HCT116 (cell line): ENCODE results near the gene TNNC2. TPM values are rescaled to one million over a fixed set of nuclear protein-coding genes. Genes with fewer than 3 reads are reported as not detected.

Experiments
- ATAC-seq: fragments of 200-7000 bp; cut with Tn5 transposase; 2 replicates; pipeline ENCODE4 v1.9.1; 2020; ENCODE audit warnings: mild to moderate bottlenecking, moderate library complexity
- BruUV-seq: library from RNA; stranded (reverse); fragments of 400-500 nt; replicated peaks from 2 replicates; lab custom pipeline; 2021; lab: Mats Ljungman, UMichigan
- CTCF ChIA-PET: fragments of 300-600 bp; sonication (Branson Sonifier 250); formaldehyde crosslinking; loops from one replicate; lab custom pipeline; 2021; ENCODE audit warnings: antibody characterized with exemption; lab: Charles Lee
- POLR2A ChIA-PET: fragments of 300-600, 350-600 bp; sonication (Branson Sonifier 250); formaldehyde crosslinking; loops from one replicate; lab custom pipeline; 2021; ENCODE audit warnings: antibody characterized with exemption; lab: Charles Lee
- RAD21 ChIA-PET, 2 experiments: fragments of 300-600 bp; sonication (Branson Sonifier 250); formaldehyde crosslinking; loops; one replicate each; lab custom pipeline; 2023; ENCODE audit warnings: low total read pairs in 2 of 2; ENCODE audit not compliant: uncharacterized antibody in 2 of 2, unreplicated experiment in 2 of 2, low non-redundant PET in 1 of 2; lab: Charles Lee
- DNase-seq: peaks from one replicate; pipeline ENCODE4 v3.0.0-alpha.2; 2010; ENCODE audit warnings: low read depth, low spot score
- H2AFZ ChIP-seq: fragments of 200-600 bp; shearing (Covaris generic), sonication (generic); 2 replicates; pipeline ENCODE4 v1.6.1; 2017; ENCODE audit warnings: low read depth, mixed run types, mixed read lengths, antibody characterized with exemption, low read length; ENCODE audit not compliant: poor library complexity, severe bottlenecking
- H3K27ac ChIP-seq: 2 replicates; pipeline ENCODE4 v1.5.1; 2012; ENCODE audit warnings: low read depth, low read length
- H3K27me3 ChIP-seq: fragments of 200-600 bp; sonication (generic); 2 replicates; pipeline ENCODE4 v1.6.1; 2016; ENCODE audit warnings: mixed run types, low read length, mixed read lengths; ENCODE audit not compliant: insufficient read depth
- H3K36me3 ChIP-seq, 2 experiments: fragments of 200-500 bp in 1 of 2; fragments of 200-600 bp in 1 of 2; sonication (Bioruptor generic) in 1 of 2; sonication (generic) in 1 of 2; 2 replicates each; pipeline versions ENCODE4 v1.5.1 to v1.6.1; 2014 to 2016; ENCODE audit warnings: low read length in 2 of 2, inconsistent platforms in 1 of 2, mixed read lengths in 1 of 2, mixed run types in 1 of 2; ENCODE audit not compliant: insufficient read depth in 2 of 2, control insufficient read depth in 1 of 2
- H3K4me1 ChIP-seq, 2 experiments: fragments of 200-600 bp in 1 of 2; sonication (generic) in 1 of 2; 2 replicates each; pipeline versions ENCODE4 v1.5.1 to v1.6.1; 2012 to 2017; ENCODE audit warnings: low read length in 2 of 2, inconsistent platforms in 1 of 2, mild to moderate bottlenecking in 1 of 2, mixed read lengths in 1 of 2, mixed run types in 1 of 2, moderate library complexity in 1 of 2; ENCODE audit not compliant: insufficient read depth in 2 of 2, control insufficient read depth in 1 of 2
- H3K4me2 ChIP-seq: fragments of 200-600 bp; sonication (generic); 2 replicates; pipeline ENCODE4 v1.6.1; 2017; ENCODE audit warnings: mixed run types, low read length, mixed read lengths
- H3K4me3 ChIP-seq, 2 experiments: fragments of 200-600 bp in 1 of 2; sonication (generic) in 1 of 2; replicated peaks in 1 of 2; 2 replicates each; pipeline ENCODE4 v1.5.1; 2011 to 2016; ENCODE audit warnings: low read length in 2 of 2, control low read depth in 1 of 2, low read depth in 1 of 2, mild to moderate bottlenecking in 1 of 2, mixed read lengths in 1 of 2, mixed run types in 1 of 2
- H3K79me2 ChIP-seq: fragments of 200-600 bp; sonication (generic); 2 replicates; pipeline ENCODE4 v1.6.1; 2017; ENCODE audit warnings: mild to moderate bottlenecking, mixed run types, low read length, moderate library complexity, mixed read lengths; ENCODE audit not compliant: insufficient read depth
- H3K9ac ChIP-seq: fragments of 200-600 bp; sonication (generic); 2 replicates; pipeline ENCODE4 v1.6.1; 2016; ENCODE audit warnings: low read length, mixed read lengths
- H3K9me2 ChIP-seq: fragments of 200-600 bp; sonication (generic), shearing (Covaris generic); 2 replicates; pipeline ENCODE4 v1.6.1; 2017; ENCODE audit warnings: mixed run types, mild to moderate bottlenecking, moderate library complexity; ENCODE audit not compliant: insufficient read depth
- H3K9me3 ChIP-seq, 2 experiments: fragments of 200-500 bp in 1 of 2; fragments of 200-600 bp in 1 of 2; sonication (Bioruptor generic) in 1 of 2; sonication (generic) in 1 of 2; 2 replicates each; pipeline ENCODE4 v1.6.1; 2014 to 2017; ENCODE audit warnings: low read length in 2 of 2, mixed read lengths in 2 of 2, inconsistent platforms in 1 of 2, low read depth in 1 of 2, mild to moderate bottlenecking in 1 of 2, mixed run types in 1 of 2, moderate library complexity in 1 of 2; ENCODE audit not compliant: control insufficient read depth in 1 of 2, insufficient read depth in 1 of 2
- H4K20me1 ChIP-seq: fragments of 200-600 bp; sonication (generic), shearing (Covaris generic); 2 replicates; pipeline ENCODE4 v1.6.1; 2017; ENCODE audit warnings: mixed run types, mild to moderate bottlenecking, moderate library complexity; ENCODE audit not compliant: insufficient read depth
- ATF3 ChIP-seq: IDR thresholded peaks from 2 replicates; pipeline ENCODE4 v1.6.1; 2012
- EGR1 ChIP-seq: IDR thresholded peaks from 2 replicates; pipeline ENCODE4 v1.6.1; 2012; ENCODE audit warnings: low read depth
- ELF1 ChIP-seq: IDR thresholded peaks from 2 replicates; pipeline ENCODE4 v1.6.1; 2012; ENCODE audit warnings: low read depth, borderline replicate concordance
- EZH2 ChIP-seq: fragments of 200-600 bp; sonication (generic); IDR thresholded peaks from 2 replicates; pipeline ENCODE4 v1.6.1; 2017; ENCODE audit warnings: antibody characterized with exemption, mixed run types
- EZH2phosphoT487 ChIP-seq: fragments of 200-600 bp; IDR thresholded peaks from 2 replicates; pipeline ENCODE4 v1.6.1; 2018; ENCODE audit warnings: antibody characterized with exemption, borderline replicate concordance
- JUND ChIP-seq: IDR thresholded peaks from 2 replicates; pipeline ENCODE4 v1.6.1; 2012
- POLR2AphosphoS5 ChIP-seq: IDR thresholded peaks from 2 replicates; pipeline ENCODE4 v1.6.1; 2011; ENCODE audit warnings: mild to moderate bottlenecking, low read depth, low read length, moderate library complexity
- RAD21 ChIP-seq: IDR thresholded peaks from 2 replicates; pipeline ENCODE4 v1.6.1; 2012; ENCODE audit warnings: low read depth, mild to moderate bottlenecking
- REST ChIP-seq: IDR thresholded peaks from 2 replicates; pipeline ENCODE4 v1.6.1; 2012; ENCODE audit warnings: low read depth
- SP1 ChIP-seq: IDR thresholded peaks from 2 replicates; pipeline ENCODE4 v1.6.1; 2012; ENCODE audit warnings: low read depth
- YY1 ChIP-seq: IDR thresholded peaks from 2 replicates; pipeline ENCODE4 v1.6.1; 2011; ENCODE audit warnings: low read length, low read depth, moderate library complexity, mild to moderate bottlenecking; ENCODE audit not compliant: insufficient replicate concordance; ENCODE audit errors: extremely low read depth
- ZFX ChIP-seq: fragments of 450-650 bp; IDR thresholded peaks from 2 replicates; pipeline ENCODE4 v1.6.1; 2017
- ZNF274 ChIP-seq: fragments of 200-500 bp; sonication (Bioruptor generic); IDR thresholded peaks from 2 replicates; pipeline ENCODE4 v1.6.1; 2014; ENCODE audit warnings: mild to moderate bottlenecking, low read depth, low read length, inconsistent platforms
- intact Hi-C: fragments of 100-400 bp; cut with micrococcal nuclease; formaldehyde crosslinking; loops from 2 replicates; pipeline ENCODE4 v1.10.0; 2022
- total RNA-seq: library from RNA; stranded (reverse); gene quantifications from one replicate; pipeline ENCODE4 v1.2.1, GENCODE V29; 2021; ENCODE audit not compliant: unreplicated experiment
- TF ChIP-seq, protein P1 (sequence below): IDR thresholded peaks from 2 replicates; pipeline ENCODE4 v1.6.1; 2012

The TNNC2 gene
- total RNA-seq, 1 experiment from 2014 or later, result not detected

GRCh38 chr20:45866454-45866853 is 39.3 kb upstream of the TNNC2 start:
- H3K4me3 ChIP-seq, result no peak overlapping the region
- no peaks in the 10 kb centered on the region for H3K9me2 ChIP-seq
- ChIA-PET POLR2A (no interaction called here), RAD21 (no interaction called here), CTCF (no interaction called here)
- no peaks in the 10 kb centered on the region for H3K9me3 ChIP-seq
- no peak for DNase-seq
- no peak for ATAC-seq
- no peak overlapping the region for H3K27ac ChIP-seq
- H3K79me2 ChIP-seq, result no peaks in the 10 kb centered on the region
- TF ChIP-seq SP1, result no peak
- TF ChIP-seq, protein P1, sequence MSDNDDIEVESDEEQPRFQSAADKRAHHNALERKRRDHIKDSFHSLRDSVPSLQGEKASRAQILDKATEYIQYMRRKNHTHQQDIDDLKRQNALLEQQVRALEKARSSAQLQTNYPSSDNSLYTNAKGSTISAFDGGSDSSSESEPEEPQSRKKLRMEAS, result no peak
- TF ChIP-seq EZH2, result no peak
- no peak for TF ChIP-seq ZFX
- no peak for TF ChIP-seq POLR2AphosphoS5
- no peak for TF ChIP-seq EGR1
- TF ChIP-seq ATF3, result no peak
- no peak for TF ChIP-seq JUND
- no peak for TF ChIP-seq ZNF274
- TF ChIP-seq ELF1, result no peak
- no peak for TF ChIP-seq RAD21
- TF ChIP-seq EZH2phosphoT487, result no peak
- TF ChIP-seq YY1, result no peak
- TF ChIP-seq REST, result no peak
- no peaks in the 10 kb centered on the region for H3K36me3 ChIP-seq
- H3K4me1 ChIP-seq, result peaks cover 3 to 12% of the 10 kb centered on the region in 2 experiments
- H4K20me1 ChIP-seq, result no peaks in the 10 kb centered on the region
- H3K9ac ChIP-seq, result no peak overlapping the region
- H3K4me2 ChIP-seq, result no peak overlapping the region
- intact Hi-C loops, result no loop called here
- no peaks in the 10 kb centered on the region for H3K27me3 ChIP-seq
- no peak overlapping the region for H2AFZ ChIP-seq
- BruUV-seq, result no TSS peak
